ENCODE data around the gene STYX.

GRCh38 chr14:52700701-52701172 lies 29.2 kb upstream of the STYX start:
- TF ChIP-seq CTCF (IDR thresholded peaks at IDR 0.05) (no peak), TCF7L2 (IDR thresholded peaks at IDR 0.05; ENCODE audit: low read depth, low read length) (no peak), POLR2AphosphoS5 (IDR thresholded peaks at IDR 0.05; ENCODE audit: low read depth, low read length) (no peak)

Data from Panc1 (cell line).